Muscle layer of duodenum (tissue), 2 donors: ENCODE measurements around the gene RHBDL3.
A peak's percentile ranks its signal among the peaks of the same experiment; 100 is the strongest.
"Not testable (repeated sequence)": the region's sequence is repeated elsewhere in the genome, so short reads cannot be mapped to it uniquely, and the experiment has no call there.

ENCODE experiments used
- H3K27ac ChIP-seq: one replicate; pipeline ENCODE4 v1.7.0; 2013; ENCODE audit warnings: mild to moderate bottlenecking, low read length
- H3K27me3 ChIP-seq: one replicate; pipeline ENCODE4 v1.7.0; 2013; ENCODE audit warnings: low read depth, mild to moderate bottlenecking, control low read depth, low read length
- H3K36me3 ChIP-seq, 2 donors: one replicate each; pipeline ENCODE4 v1.7.0; 2013; ENCODE audit warnings: low read length in 2 of 2, control low read depth in 1 of 2, mild to moderate bottlenecking in 1 of 2; ENCODE audit not compliant: insufficient read depth in 2 of 2, control insufficient read depth in 1 of 2
- H3K4me1 ChIP-seq, 2 donors: one replicate each; pipeline ENCODE4 v1.7.0; 2013; ENCODE audit warnings: low read length in 2 of 2, mild to moderate bottlenecking in 2 of 2, control low read depth in 1 of 2, moderate library complexity in 1 of 2; ENCODE audit not compliant: insufficient read depth in 2 of 2, control insufficient read depth in 1 of 2
- H3K4me3 ChIP-seq, 2 donors: one replicate each; pipeline ENCODE4 v1.7.0; 2013; ENCODE audit warnings: low read length in 2 of 2, low read depth in 1 of 2, mild to moderate bottlenecking in 1 of 2
- H3K9me3 ChIP-seq, 2 donors: one replicate each; pipeline ENCODE4 v1.7.0; 2013; ENCODE audit warnings: low read length in 2 of 2, control low read depth in 1 of 2, mild to moderate bottlenecking in 1 of 2; ENCODE audit not compliant: control insufficient read depth in 1 of 2
- donor health status: healthy.

The RHBDL3 gene

DNA sequence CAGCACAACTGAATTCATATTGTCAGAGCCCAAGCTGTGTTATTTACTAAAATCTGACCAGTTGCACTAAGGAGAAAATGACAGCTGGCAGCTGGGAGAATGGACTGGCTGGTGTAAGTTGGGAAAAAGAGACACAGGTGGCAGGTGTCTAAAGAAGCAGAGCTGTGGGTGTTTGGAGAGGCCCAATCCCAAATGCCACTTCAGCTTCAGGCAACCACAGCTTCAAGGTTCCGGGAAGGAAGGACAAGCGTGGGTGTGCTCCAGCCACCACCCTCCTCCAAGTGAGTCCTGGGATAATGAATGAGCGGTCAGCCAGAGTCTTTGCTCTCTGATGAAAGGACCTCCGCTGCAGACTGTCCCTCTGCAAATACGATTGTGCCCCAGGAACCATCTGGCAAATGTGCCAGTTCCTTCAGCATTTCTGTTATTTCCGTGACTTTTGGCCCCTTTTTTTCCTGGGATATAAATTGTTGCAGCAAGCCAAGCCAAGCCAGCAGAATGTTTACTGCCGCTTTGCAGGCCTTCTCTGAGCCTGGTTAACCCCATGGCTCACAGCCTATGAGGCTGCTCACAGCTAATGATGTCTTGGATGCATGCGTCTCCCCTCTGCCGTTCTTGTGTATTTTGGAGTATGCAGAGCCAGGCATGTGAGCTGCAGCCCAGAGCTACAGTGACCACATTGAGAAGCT is 9.5 kb upstream of the RHBDL3 start:
- Histone ChIP-seq H3K9me3 (no peaks in the 10 kb centered on the region), H3K4me3 (no peak overlapping the region), H3K36me3 (no peaks in the 10 kb centered on the region), H3K27ac (no peak overlapping the region), H3K27me3 (no peaks in the 10 kb centered on the region), H3K4me1 (peaks cover 0 to 4% of the 10 kb centered on the region in 2 donors)

DNA sequence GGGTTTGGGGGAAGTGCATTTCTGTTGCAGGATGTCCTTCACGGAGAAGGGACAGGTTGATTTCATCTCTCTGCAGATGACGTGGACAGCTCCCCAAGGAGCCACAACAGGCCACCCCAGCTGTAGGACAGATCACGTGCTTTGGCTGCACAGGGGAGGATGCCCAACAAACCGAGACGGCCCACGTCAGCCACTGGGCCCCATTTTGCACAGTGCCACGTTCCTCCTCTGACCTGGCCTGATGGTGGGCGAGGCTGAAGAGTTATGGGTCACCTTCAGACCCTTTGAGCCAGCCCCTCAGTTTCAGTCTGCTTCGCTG is 9.0 kb upstream of the RHBDL3 start:
- H3K9me3 ChIP-seq = no peaks in the 10 kb centered on the region
- no peaks in the 10 kb centered on the region for H3K36me3 ChIP-seq
- H3K27ac ChIP-seq = no peak overlapping the region

DNA sequence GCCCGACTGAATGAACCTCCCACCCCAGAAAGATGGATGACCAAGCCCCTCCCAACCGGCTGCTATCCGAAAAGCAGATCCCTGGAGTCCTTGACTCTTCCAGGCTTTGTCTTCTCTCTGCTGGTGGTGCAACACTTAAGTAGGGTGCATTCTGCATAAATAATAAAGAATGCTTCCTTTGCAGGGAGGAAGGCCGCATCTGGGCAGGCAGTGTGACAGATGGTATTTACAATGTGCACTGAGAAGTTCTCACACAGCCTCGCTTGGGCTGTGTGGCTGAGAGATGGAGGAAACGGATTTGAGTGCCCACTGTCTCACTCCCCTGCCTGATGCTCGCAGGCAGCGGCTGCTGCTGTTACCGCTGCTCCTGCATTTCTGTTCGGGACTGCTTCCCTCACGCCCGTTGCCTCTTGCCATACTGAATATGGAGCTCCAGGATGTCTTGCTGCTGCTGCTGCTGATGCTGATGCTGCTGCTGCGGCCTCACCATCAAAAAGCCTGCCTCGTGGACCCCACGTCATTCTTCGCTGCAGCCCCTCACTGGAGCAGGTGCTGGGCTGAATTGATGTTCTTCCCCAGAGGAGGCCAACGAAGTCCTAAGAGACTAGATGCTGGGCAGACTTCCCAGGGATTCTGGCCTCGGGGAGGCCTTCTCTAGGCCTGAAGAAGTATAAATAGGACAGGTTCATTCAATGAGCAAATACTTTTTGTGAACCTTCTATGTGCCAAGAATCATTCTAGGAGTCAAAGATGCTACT is 7.1 kb upstream of the RHBDL3 start:
- H3K27me3 ChIP-seq = no peaks in the 10 kb centered on the region
- no peak overlapping the region for H3K4me3 ChIP-seq
- H3K27ac ChIP-seq = no peak overlapping the region
- H3K4me1 ChIP-seq = peaks cover 0 to 4% of the 10 kb centered on the region in 2 donors
- H3K36me3 ChIP-seq = no peaks in the 10 kb centered on the region
- no peaks in the 10 kb centered on the region for H3K9me3 ChIP-seq

More for the DNA sequence above, 9.0 kb upstream of the RHBDL3 start:
- no peaks in the 10 kb centered on the region for H3K27me3 ChIP-seq
- no peak overlapping the region for H3K4me3 ChIP-seq
- peaks cover 0 to 4% of the 10 kb centered on the region in 2 donors for H3K4me1 ChIP-seq

- no peaks in the 10 kb centered on the region for H3K36me3 ChIP-seq
- no peaks in the 10 kb centered on the region for H3K9me3 ChIP-seq
- peaks cover 0 to 7% of the 10 kb centered on the region in 2 donors for H3K4me1 ChIP-seq
- no peaks in the 10 kb centered on the region for H3K27me3 ChIP-seq
- H3K27ac ChIP-seq = no peak overlapping the region
- no peak overlapping the region for H3K4me3 ChIP-seq
These were observed 6.0 kb upstream of the RHBDL3 start for GRCh38 chr17:32259586-32259985.

DNA sequence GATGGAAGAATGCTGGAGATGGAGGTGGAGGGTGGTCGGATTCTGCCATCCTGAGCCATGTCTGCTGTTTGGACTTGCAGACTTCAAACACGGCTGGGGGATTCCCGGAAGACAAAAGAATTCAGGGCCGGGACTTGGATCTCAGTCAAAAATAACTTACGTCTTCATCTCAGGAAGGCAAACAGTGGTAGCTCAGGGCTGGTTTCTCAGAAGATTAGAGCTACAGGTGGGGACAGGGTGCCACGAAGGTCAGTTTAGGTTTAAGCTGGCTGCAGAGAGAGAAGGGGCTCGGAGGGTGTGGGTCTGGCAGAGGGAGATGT is 4.3 kb upstream of the RHBDL3 start:
- Histone ChIP-seq H3K27me3 (no peaks in the 10 kb centered on the region), H3K4me1 (peaks cover 0 to 14% of the 10 kb centered on the region in 2 donors), H3K9me3 (no peaks in the 10 kb centered on the region), H3K27ac (no peak overlapping the region), H3K36me3 (no peaks in the 10 kb centered on the region), H3K4me3 (no peak overlapping the region)

DNA sequence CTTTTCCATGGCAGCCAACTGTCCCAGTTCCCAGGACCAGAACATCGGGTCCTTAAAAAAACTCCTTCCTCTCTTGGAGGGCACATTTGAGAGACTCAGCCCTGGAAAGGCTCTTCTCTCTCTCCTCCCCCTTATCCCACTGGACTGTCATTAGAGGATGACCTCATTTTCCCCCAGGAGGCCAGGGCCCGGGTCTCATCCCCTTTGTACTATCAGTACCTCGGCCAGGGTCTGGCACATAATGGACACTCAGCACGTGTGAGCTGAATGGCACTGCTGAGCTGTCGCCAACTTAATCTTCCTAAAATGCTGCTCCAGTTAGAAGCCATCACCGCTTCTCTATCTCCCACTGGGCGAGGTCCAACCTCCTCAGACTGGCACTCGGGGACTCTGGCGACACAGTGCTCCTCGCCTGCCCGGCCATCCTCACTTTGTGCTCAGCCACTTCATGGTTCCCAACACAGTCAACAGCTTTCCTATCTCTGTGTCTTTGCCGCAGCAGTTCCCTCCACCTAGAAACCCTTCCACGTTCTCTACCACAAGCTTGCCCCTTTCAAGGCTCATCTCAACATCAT is 3.6 kb upstream of the RHBDL3 start:
- Histone ChIP-seq H3K4me3 (no peak overlapping the region), H3K9me3 (no peaks in the 10 kb centered on the region), H3K36me3 (no peaks in the 10 kb centered on the region), H3K27me3 (peaks cover 3% of the 10 kb centered on the region), H3K27ac (no peak overlapping the region), H3K4me1 (peaks cover 0 to 20% of the 10 kb centered on the region in 2 donors)

GRCh38 chr17:32263515-32263914 is 2.1 kb upstream of the RHBDL3 start:
- H3K27me3 ChIP-seq = peaks cover 14% of the 10 kb centered on the region
- H3K9me3 ChIP-seq, H3K27ac ChIP-seq, H3K36me3 ChIP-seq, H3K4me3 ChIP-seq: not testable (repeated sequence)
- H3K4me1 ChIP-seq = peaks cover 0 to 25% of the 10 kb centered on the region in 2 donors

GRCh38 chr17:32264140-32264799 is 1.4 kb upstream of the RHBDL3 start:
- Histone ChIP-seq H3K27me3 (peaks cover 19% of the 10 kb centered on the region), H3K4me3 (no peak overlapping the region), H3K36me3 (no peaks in the 10 kb centered on the region), H3K27ac (no peak overlapping the region), H3K9me3 (no peaks in the 10 kb centered on the region), H3K4me1 (peaks cover 0 to 24% of the 10 kb centered on the region in 2 donors)

- no peaks in the 10 kb centered on the region for H3K36me3 ChIP-seq
- no peaks in the 10 kb centered on the region for H3K9me3 ChIP-seq
- peaks cover 21% of the 10 kb centered on the region for H3K27me3 ChIP-seq
- peaks cover 0 to 24% of the 10 kb centered on the region in 2 donors for H3K4me1 ChIP-seq
- peak overlapping the region; percentile 11 to 38 for H3K4me3 ChIP-seq
- H3K27ac ChIP-seq = no peak overlapping the region
These were observed 825 bp upstream of the RHBDL3 start for GRCh38 chr17:32264823-32265191.

DNA sequence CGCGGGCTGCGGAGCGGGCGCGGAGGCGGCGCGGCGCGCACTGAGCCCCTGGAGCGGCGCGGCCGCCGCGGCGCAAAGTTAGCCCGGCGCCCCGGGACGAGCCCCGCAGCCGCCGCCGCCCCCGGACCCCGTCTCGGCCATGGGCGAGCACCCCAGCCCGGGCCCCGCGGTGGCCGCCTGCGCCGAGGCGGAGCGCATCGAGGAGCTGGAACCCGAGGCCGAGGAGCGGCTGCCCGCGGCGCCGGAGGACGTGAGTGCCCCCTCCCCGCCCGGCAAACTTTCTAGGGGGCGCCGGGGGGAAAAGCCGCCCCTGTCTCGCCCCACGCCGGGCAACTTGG is 388 bp downstream of the RHBDL3 start:
- no peaks in the 10 kb centered on the region for H3K9me3 ChIP-seq
- H3K36me3 ChIP-seq = no peaks in the 10 kb centered on the region
- H3K4me1 ChIP-seq = peaks cover 0 to 24% of the 10 kb centered on the region in 2 donors
- H3K27me3 ChIP-seq = peaks cover 23% of the 10 kb centered on the region
- H3K4me3 ChIP-seq = peak overlapping the region in 1 of 2 donors; percentile 79
- H3K27ac ChIP-seq = no peak overlapping the region

DNA sequence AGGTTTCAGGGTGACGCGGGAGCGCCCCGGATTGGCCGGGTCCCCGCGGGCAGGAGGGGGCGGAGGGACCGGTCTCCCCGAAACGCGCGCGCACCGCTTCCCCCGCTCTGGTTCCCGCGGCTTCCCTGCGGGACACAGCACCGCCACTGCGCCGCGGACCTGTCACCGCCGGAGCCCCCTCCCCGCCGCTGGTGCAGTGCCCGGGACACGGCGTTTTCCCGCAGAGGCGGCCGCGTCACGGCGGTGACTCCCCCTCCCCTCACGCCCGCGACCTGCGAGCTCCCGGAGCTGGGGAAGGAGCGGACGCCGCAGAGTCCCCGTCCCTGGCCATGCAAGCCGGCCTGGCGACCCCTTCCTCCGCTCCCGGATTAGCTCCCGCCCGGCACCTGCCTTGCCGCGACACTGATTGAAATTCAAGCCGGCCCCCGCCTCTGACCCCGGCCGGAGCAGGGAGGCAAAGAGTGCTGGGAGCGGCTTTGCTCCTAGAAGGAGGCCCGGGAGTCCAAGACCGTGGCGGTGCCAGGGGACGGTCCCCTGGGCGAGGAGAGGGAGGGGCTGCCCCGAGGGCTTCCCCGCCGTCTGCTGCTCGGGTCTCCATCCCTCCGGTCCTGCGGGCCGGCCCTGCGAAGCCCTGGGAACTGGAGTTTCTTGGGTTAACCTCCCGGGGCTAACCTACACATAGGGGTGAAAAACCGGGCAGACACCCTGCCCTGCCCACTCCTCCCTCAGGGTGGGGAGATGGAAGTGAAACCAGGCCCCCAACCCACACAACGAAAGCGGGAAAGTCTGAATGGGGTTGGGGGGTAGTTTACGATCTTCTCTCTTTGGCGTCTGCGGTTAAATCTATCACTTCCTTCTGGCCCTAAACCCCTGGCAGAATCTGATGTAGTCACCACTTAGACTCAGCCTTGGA is 1.0 kb downstream of the RHBDL3 start:
- H3K27me3 ChIP-seq = peaks cover 25% of the 10 kb centered on the region
- no peaks in the 10 kb centered on the region for H3K9me3 ChIP-seq
- peaks cover 0 to 24% of the 10 kb centered on the region in 2 donors for H3K4me1 ChIP-seq
- peak overlapping the region; percentile 33 to 79 for H3K4me3 ChIP-seq
- no peaks in the 10 kb centered on the region for H3K36me3 ChIP-seq
- H3K27ac ChIP-seq = no peak overlapping the region
